Astrocyte of the hippocampus (primary cell): ENCODE results near the gene PHLPP1.
"Not testable (repeated sequence)": the region's sequence is repeated elsewhere in the genome, so short reads cannot be mapped to it uniquely, and the experiment has no call there.

Experiments
- DNase-seq: peaks from one replicate; pipeline ENCODE4 v3.0.0; 2011; ENCODE audit warnings: low read depth, low spot score

The PHLPP1 gene

GRCh38 chr18:62807396-62807795, 92.1 kb downstream of the PHLPP1 start:
- DNase-seq: no peak

GRCh38 chr18:62808123-62808522, 92.8 kb downstream of the PHLPP1 start:
- DNase-seq: no peak

GRCh38 chr18:62809445-62809844, 94.1 kb downstream of the PHLPP1 start:
- not testable (repeated sequence) for DNase-seq

- DNase-seq: no peak
Observed at GRCh38 chr18:62809900-62810299, 94.6 kb downstream of the PHLPP1 start.

GRCh38 chr18:62810682-62811081, 95.3 kb downstream of the PHLPP1 start:
- DNase-seq: no peak

GRCh38 chr18:62811674-62812073, 96.3 kb downstream of the PHLPP1 start:
- no peak for DNase-seq

GRCh38 chr18:62812242-62812641, 96.9 kb downstream of the PHLPP1 start:
- no peak for DNase-seq

- no peak for DNase-seq
Observed at GRCh38 chr18:62812876-62813275, 97.5 kb downstream of the PHLPP1 start.

- DNase-seq: no peak
Observed at GRCh38 chr18:62814132-62814759, 98.9 kb downstream of the PHLPP1 start.

- no peak for DNase-seq
Observed at GRCh38 chr18:62825382-62825781, 110.0 kb downstream of the PHLPP1 start.

- DNase-seq: no peak
Observed at GRCh38 chr18:62827397-62827796, 112.1 kb downstream of the PHLPP1 start.

GRCh38 chr18:62828091-62828640, 112.8 kb downstream of the PHLPP1 start:
- DNase-seq: no peak

GRCh38 chr18:62828852-62829251, 113.5 kb downstream of the PHLPP1 start:
- DNase-seq: no peak

- no peak for DNase-seq
Observed at GRCh38 chr18:62829936-62830335, 114.6 kb downstream of the PHLPP1 start.

GRCh38 chr18:62832282-62832681, 116.9 kb downstream of the PHLPP1 start:
- DNase-seq: no peak

- DNase-seq: no peak
Observed at GRCh38 chr18:62833494-62833893, 118.2 kb downstream of the PHLPP1 start.

GRCh38 chr18:62834715-62835114, 119.4 kb downstream of the PHLPP1 start:
- DNase-seq: no peak

GRCh38 chr18:62837011-62837410, 121.7 kb downstream of the PHLPP1 start:
- DNase-seq: no peak

GRCh38 chr18:62838475-62839098, 123.2 kb downstream of the PHLPP1 start:
- DNase-seq: no peak

- DNase-seq: no peak
Observed at GRCh38 chr18:62839874-62840713, 124.8 kb downstream of the PHLPP1 start.

GRCh38 chr18:62841405-62841804, 126.1 kb downstream of the PHLPP1 start:
- DNase-seq: no peak

GRCh38 chr18:62842898-62843297, 127.6 kb downstream of the PHLPP1 start:
- DNase-seq: no peak
